PC-3 (cell line): ENCODE data around the gene KCNK6. TPM values are rescaled to one million over a fixed set of nuclear protein-coding genes. Genes with fewer than 3 reads are reported as not detected.

Experiments
- ATAC-seq: fragments of 200-7000 bp; cut with Tn5 transposase; 2 replicates; pipeline ENCODE4 v1.9.1; 2020; ENCODE audit warnings: mild to moderate bottlenecking, moderate library complexity
- BruUV-seq: library from RNA; stranded (reverse); fragments of 400-500 nt; replicated peaks from 2 replicates; lab custom pipeline; 2021; lab: Mats Ljungman, UMichigan
- CTCF ChIA-PET: fragments of 300-600 bp; sonication (Branson Sonifier 250); formaldehyde crosslinking; loops from one replicate; lab custom pipeline; 2022; ENCODE audit warnings: antibody characterized with exemption; lab: Charles Lee
- POLR2A ChIA-PET: fragments of 300-600 bp; sonication (Branson Sonifier 250); formaldehyde crosslinking; loops from one replicate; lab custom pipeline; 2022; ENCODE audit warnings: antibody characterized with exemption; ENCODE audit not compliant: unreplicated experiment; lab: Charles Lee
- DNase-seq: peaks from one replicate; pipeline ENCODE4 v3.0.0-alpha.2; 2015
- H2AFZ ChIP-seq: fragments of 300-600 bp; sonication (generic); 2 replicates; pipeline ENCODE4 v1.6.0; 2016; ENCODE audit warnings: antibody characterized with exemption, low read length
- H3F3A ChIP-seq: fragments of 300-600 bp; sonication (generic); one replicate; pipeline ENCODE4 v1.6.0; 2017; ENCODE audit warnings: antibody characterized with exemption, low read length, control low read depth, mild to moderate bottlenecking; ENCODE audit not compliant: unreplicated experiment
- H3K27ac ChIP-seq: fragments of 300-600 bp; sonication (generic); 2 replicates; pipeline ENCODE4 v1.5.1; 2016; ENCODE audit warnings: mild to moderate bottlenecking, low read length
- H3K27me3 ChIP-seq: fragments of 300-600 bp; sonication (generic); 2 replicates; pipeline ENCODE4 v1.6.1; 2016; ENCODE audit warnings: low read length, mixed read lengths
- H3K36me3 ChIP-seq: fragments of 300-600 bp; sonication (generic); 2 replicates; pipeline ENCODE4 v1.6.1; 2016; ENCODE audit warnings: low read depth, mixed run types, low read length, mixed read lengths
- H3K4me1 ChIP-seq: fragments of 300-600 bp; sonication (generic); 2 replicates; pipeline ENCODE4 v1.5.1; 2016; ENCODE audit warnings: low read length; ENCODE audit not compliant: insufficient read depth
- H3K4me2 ChIP-seq: fragments of 300-600 bp; sonication (generic); 2 replicates; pipeline ENCODE4 v1.6.0; 2016; ENCODE audit warnings: low read length
- H3K4me3 ChIP-seq: fragments of 300-600 bp; sonication (generic); 2 replicates; pipeline ENCODE4 v1.5.1; 2016; ENCODE audit warnings: mild to moderate bottlenecking, low read length, mixed read lengths
- H3K79me2 ChIP-seq: fragments of 300-600 bp; sonication (generic); 2 replicates; pipeline ENCODE4 v1.6.1; 2017; ENCODE audit warnings: low read length, mixed read lengths
- H3K9ac ChIP-seq: fragments of 300-600 bp; sonication (generic); 2 replicates; pipeline ENCODE4 v1.6.0; 2016; ENCODE audit warnings: mild to moderate bottlenecking, low read length
- H3K9me2 ChIP-seq: fragments of 300-600 bp; sonication (generic); replicated peaks from 2 replicates; pipeline ENCODE4 v1.6.1; 2016; ENCODE audit warnings: mixed run types, low read length, mixed read lengths
- H3K9me3 ChIP-seq: fragments of 300-600 bp; sonication (generic); 2 replicates; pipeline ENCODE4 v1.6.1; 2016; ENCODE audit warnings: low read length, mixed read lengths
- H4K20me1 ChIP-seq: fragments of 300-600 bp; sonication (generic); 2 replicates; pipeline ENCODE4 v1.6.1; 2016; ENCODE audit warnings: low read length, mixed read lengths
- CTCF ChIP-seq: fragments of 300-600 bp; sonication (generic); conservative IDR thresholded peaks from 2 replicates; pipeline ENCODE4 v1.5.1; 2017; ENCODE audit warnings: antibody characterized with exemption, low read depth, mild to moderate bottlenecking, low read length
- EZH2 ChIP-seq: fragments of 300-600 bp; sonication (generic); IDR thresholded peaks from one replicate; pipeline ENCODE4 v1.6.1; 2017; ENCODE audit warnings: antibody characterized with exemption, mild to moderate bottlenecking, low read length; ENCODE audit not compliant: unreplicated experiment
- EZH2phosphoT487 ChIP-seq: fragments of 300-600 bp; sonication (generic); IDR thresholded peaks from 2 replicates; pipeline ENCODE4 v1.6.1; 2018; ENCODE audit warnings: mild to moderate bottlenecking, antibody characterized with exemption, low read length, borderline replicate concordance
- intact Hi-C: fragments of 100-400 bp; cut with micrococcal nuclease; formaldehyde crosslinking; loops from 2 replicates; pipeline ENCODE4 v1.9.0; 2023
- total RNA-seq: library from RNA; depleted of rRNA; stranded (reverse); fragments of >200 nt; gene quantifications from 2 replicates; pipeline ENCODE4 v1.2.3, GENCODE V29; 2014

The KCNK6 gene
- total RNA-seq, 1 experiment from 2014 or later, result 3.3 TPM

GRCh38 chr19:38316477-38317067 lies 3.1 kb upstream of the KCNK6 start:
- Histone ChIP-seq H3F3A (no peaks in the 10 kb centered on the region), H3K79me2 (peaks cover 20% of the 10 kb centered on the region), H3K9me2 (no peaks in the 10 kb centered on the region), H3K9me3 (no peaks in the 10 kb centered on the region), H3K4me2 (peak overlapping the region; percentile 61), H3K9ac (peak overlapping the region; percentile 45; the same call in 1 of the 2 replicates), H3K27me3 (no peaks in the 10 kb centered on the region), H3K27ac (peak overlapping the region; percentile 26; the same call in 1 of the 2 replicates), H2AFZ (peak overlapping the region; percentile 75), H3K36me3 (no peaks in the 10 kb centered on the region), H4K20me1 (no peaks in the 10 kb centered on the region), H3K4me1 (peaks cover 5% of the 10 kb centered on the region; the same call in 1 of the 2 replicates), H3K4me3 (peak overlapping the region; percentile 49; the same call in 1 of the 2 replicates)
- TF ChIP-seq EZH2, result no peak
- TF ChIP-seq CTCF, result no peak
- TF ChIP-seq EZH2phosphoT487, result no peak
- ATAC-seq (no peak), DNase-seq (no peak)
- ChIA-PET POLR2A (no interaction called here), CTCF (no interaction called here)
- intact Hi-C loops, result no loop called here
- TSS peak; percentile 45 for BruUV-seq

DNA sequence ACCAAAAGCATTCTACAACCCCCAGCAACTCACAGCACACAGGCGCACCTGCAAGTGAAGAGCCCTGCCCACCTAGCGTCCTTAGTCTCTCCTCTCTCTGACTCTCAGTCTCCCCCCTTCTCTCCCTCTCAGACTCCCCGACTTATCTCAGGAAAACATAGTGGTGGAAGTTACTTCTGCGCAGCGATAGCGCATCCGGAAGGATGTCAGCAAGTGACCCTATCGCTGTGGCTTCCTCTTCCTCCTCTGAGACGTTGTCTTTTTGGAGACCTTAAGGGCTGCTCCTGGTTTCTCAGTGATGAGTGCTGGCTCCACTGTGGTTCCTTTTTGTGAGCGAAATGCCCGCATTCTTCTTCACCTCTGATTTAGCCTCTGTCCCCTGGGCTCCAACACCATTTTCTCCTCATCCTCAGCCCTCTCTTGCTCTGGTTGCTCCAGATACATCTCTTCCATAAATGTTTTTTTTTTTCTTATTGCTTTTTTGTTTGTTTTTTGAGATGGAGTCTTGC lies 2.5 kb upstream of the KCNK6 start:
- ChIA-PET POLR2A (no interaction called here), CTCF (no interaction called here)
- intact Hi-C loops, result no loop called here
- no peak overlapping the region for H3K4me3 ChIP-seq
- no peaks in the 10 kb centered on the region for H3K27me3 ChIP-seq
- H2AFZ ChIP-seq, result no peak overlapping the region
- peaks cover 20% of the 10 kb centered on the region for H3K79me2 ChIP-seq
- no peaks in the 10 kb centered on the region for H3K36me3 ChIP-seq
- ATAC-seq (no peak), DNase-seq (no peak)
- H3K9me3 ChIP-seq, result no peaks in the 10 kb centered on the region
- H3K4me2 ChIP-seq, result no peak overlapping the region
- H3K27ac ChIP-seq, result no peak overlapping the region
- no peak overlapping the region for H3K9ac ChIP-seq
- TF ChIP-seq EZH2phosphoT487 (no peak), CTCF (no peak), EZH2 (no peak)
- BruUV-seq, result no TSS peak
- no peaks in the 10 kb centered on the region for H3F3A ChIP-seq
- peaks cover 5% of the 10 kb centered on the region; the same call in 1 of the 2 replicates for H3K4me1 ChIP-seq
- H4K20me1 ChIP-seq, result no peaks in the 10 kb centered on the region
- no peaks in the 10 kb centered on the region for H3K9me2 ChIP-seq

- H3K4me2 ChIP-seq, result peak overlapping the region; percentile 98; the same call in 1 of the 2 replicates
- H3F3A ChIP-seq, result no peaks in the 10 kb centered on the region
- DNase-seq, result no peak
- peaks cover 5% of the 10 kb centered on the region; the same call in 1 of the 2 replicates for H3K4me1 ChIP-seq
- no peaks in the 10 kb centered on the region for H3K36me3 ChIP-seq
- intact Hi-C loops, result no loop called here
- no peak overlapping the region for H3K9ac ChIP-seq
- no peak overlapping the region for H3K4me3 ChIP-seq
- H3K9me3 ChIP-seq, result no peaks in the 10 kb centered on the region
- CTCF ChIA-PET, result no interaction called here
- no peak for ATAC-seq
- POLR2A ChIA-PET, result no interaction called here
- no peak overlapping the region for H2AFZ ChIP-seq
- H3K79me2 ChIP-seq, result peaks cover 14% of the 10 kb centered on the region
- H3K9me2 ChIP-seq, result no peaks in the 10 kb centered on the region
- no peaks in the 10 kb centered on the region for H3K27me3 ChIP-seq
- no TSS peak for BruUV-seq
- no peak overlapping the region for H3K27ac ChIP-seq
- no peaks in the 10 kb centered on the region for H4K20me1 ChIP-seq
- TF ChIP-seq EZH2 (no peak), CTCF (no peak), EZH2phosphoT487 (no peak)
These were observed 985 bp upstream of the KCNK6 start for GRCh38 chr19:38318660-38319059.
